IMR-90 (cell line): ENCODE data around the gene WWC2. TPM values are rescaled to one million over a fixed set of nuclear protein-coding genes. Genes with fewer than 3 reads are reported as not detected.

Experiments
- ATAC-seq: fragments of 200-7000 bp; cut with Tn5 transposase; 2 replicates; pipeline ENCODE4 v1.9.1; 2020; ENCODE audit warnings: low read depth, mild to moderate bottlenecking, moderate library complexity
- BruUV-seq: library from RNA; stranded (reverse); fragments of 400-500 nt; replicated peaks from 2 replicates; lab custom pipeline; 2021; lab: Mats Ljungman, UMichigan
- CTCF ChIA-PET: fragments of 300-600 bp; formaldehyde crosslinking; extraction: SDS; loops from one replicate; lab custom pipeline; 2021; ENCODE audit warnings: antibody characterized with exemption; lab: Yijun Ruan, JAX
- POLR2A ChIA-PET: fragments of 300-600 bp; sonication (Branson Sonifier 250); formaldehyde crosslinking; loops from one replicate; lab custom pipeline; 2022; ENCODE audit warnings: antibody characterized with exemption; ENCODE audit not compliant: unreplicated experiment; lab: Charles Lee
- DNase-seq: peaks from one replicate; pipeline ENCODE4 v3.0.0; 2013
- H2AFZ ChIP-seq: replicated peaks from 2 replicates; pipeline ENCODE3; 2013; ENCODE audit warnings: low read length, mild to moderate bottlenecking; ENCODE audit not compliant: poor library complexity
- H2AK5ac ChIP-seq: 2 replicates; pipeline ENCODE4 v1.6.1; 2013; ENCODE audit warnings: low read depth, low read length, inconsistent platforms
- H2AK9ac ChIP-seq: replicated peaks from 2 replicates; pipeline ENCODE3; 2013; ENCODE audit warnings: mild to moderate bottlenecking, low read depth, low read length, moderate library complexity; ENCODE audit not compliant: poor library complexity
- H2BK120ac ChIP-seq: 2 replicates; pipeline ENCODE4 v1.6.1; 2013; ENCODE audit warnings: low read depth, low read length, inconsistent platforms
- H2BK15ac ChIP-seq: 3 replicates; pipeline ENCODE4 v1.6.1; 2013; ENCODE audit warnings: low read depth, low read length, inconsistent platforms
- H2BK20ac ChIP-seq: 2 replicates; pipeline ENCODE4 v1.6.1; 2013; ENCODE audit warnings: low read depth, mild to moderate bottlenecking, inconsistent platforms, low read length, moderate library complexity
- H2BK5ac ChIP-seq: 2 replicates; pipeline ENCODE4 v1.6.1; 2013; ENCODE audit warnings: mild to moderate bottlenecking, low read depth, low read length, inconsistent platforms; ENCODE audit not compliant: poor library complexity, severe bottlenecking
- H3K14ac ChIP-seq: replicated peaks from 2 replicates; pipeline ENCODE4 v1.6.1; 2013; ENCODE audit warnings: low read depth, low read length, inconsistent platforms
- H3K18ac ChIP-seq: 2 replicates; pipeline ENCODE4 v1.6.1; 2013; ENCODE audit warnings: low read depth, low read length, control low read depth
- H3K23ac ChIP-seq: 2 replicates; pipeline ENCODE4 v1.6.1; 2013; ENCODE audit warnings: low read depth, low read length, inconsistent platforms
- H3K27ac ChIP-seq: 2 replicates; pipeline ENCODE4 v1.5.1; 2013; ENCODE audit warnings: mild to moderate bottlenecking, control low read depth, low read length; ENCODE audit not compliant: insufficient read depth
- H3K27me3 ChIP-seq: 2 replicates; pipeline ENCODE4 v1.6.1; 2013; ENCODE audit warnings: low read length; ENCODE audit not compliant: control insufficient read depth, insufficient read depth
- H3K36me3 ChIP-seq: 2 replicates; pipeline ENCODE4 v1.6.1; 2013; ENCODE audit warnings: low read length, mixed read lengths; ENCODE audit not compliant: control insufficient read depth, insufficient read depth
- H3K4ac ChIP-seq: 2 replicates; pipeline ENCODE4 v1.6.1; 2013; ENCODE audit warnings: low read depth, low read length, inconsistent platforms
- H3K4me1 ChIP-seq: 2 replicates; pipeline ENCODE4 v1.6.1; 2013; ENCODE audit warnings: low read length, mixed read lengths; ENCODE audit not compliant: control insufficient read depth, insufficient read depth
- H3K4me2 ChIP-seq: 2 replicates; pipeline ENCODE4 v1.6.1; 2013; ENCODE audit warnings: low read depth, mild to moderate bottlenecking, control low read depth, low read length, moderate library complexity
- H3K4me3 ChIP-seq: 2 replicates; pipeline ENCODE4 v1.5.1; 2013; ENCODE audit warnings: low read depth, mild to moderate bottlenecking, control low read depth, low read length, moderate library complexity; ENCODE audit not compliant: insufficient read depth
- H3K56ac ChIP-seq: 2 replicates; pipeline ENCODE4 v1.6.1; 2013; ENCODE audit warnings: low read length, inconsistent platforms; ENCODE audit not compliant: insufficient read depth; ENCODE audit errors: extremely low read depth
- H3K79me1 ChIP-seq, 2 experiments: 2 replicates each; pipeline ENCODE4 v1.6.1; 2013; ENCODE audit warnings: low read length in 2 of 2, inconsistent platforms in 1 of 2, low read depth in 1 of 2
- H3K9ac ChIP-seq: 2 replicates; pipeline ENCODE4 v1.6.1; 2013; ENCODE audit warnings: low read depth, low read length, control low read depth
- H3K9me1 ChIP-seq: 2 replicates; pipeline ENCODE4 v1.6.1; 2013; ENCODE audit warnings: low read length, inconsistent platforms; ENCODE audit not compliant: insufficient read depth
- H3K9me3 ChIP-seq: 2 replicates; pipeline ENCODE4 v1.6.1; 2013; ENCODE audit warnings: low read length; ENCODE audit not compliant: control insufficient read depth, insufficient read depth
- H4K20me1 ChIP-seq: 2 replicates; pipeline ENCODE4 v1.6.1; 2013; ENCODE audit warnings: low read length, inconsistent platforms; ENCODE audit not compliant: insufficient read depth
- H4K5ac ChIP-seq: 2 replicates; pipeline ENCODE4 v1.6.1; 2013; ENCODE audit warnings: mild to moderate bottlenecking, low read depth, low read length, control low read depth
- H4K8ac ChIP-seq, 2 experiments: 2 replicates each; pipeline ENCODE4 v1.6.1; 2013; ENCODE audit warnings: low read depth in 2 of 2, low read length in 2 of 2, control low read depth in 1 of 2, inconsistent platforms in 1 of 2
- H4K91ac ChIP-seq: 2 replicates; pipeline ENCODE4 v1.6.1; 2013; ENCODE audit warnings: low read depth, low read length, inconsistent platforms; ENCODE audit not compliant: insufficient read depth
- BHLHE40 ChIP-seq: fragments of 150-350 bp; IDR thresholded peaks from 2 replicates; pipeline ENCODE4 v1.6.1; 2016; ENCODE audit warnings: mild to moderate bottlenecking, low read depth, low read length
- CEBPB ChIP-seq: IDR thresholded peaks from 2 replicates; pipeline ENCODE4 v1.6.1; 2012; ENCODE audit warnings: low read depth, low read length, improper control_type of control experiment
- CHD1 ChIP-seq: IDR thresholded peaks from 2 replicates; pipeline ENCODE4 v1.6.1; 2012; ENCODE audit warnings: low read depth, low read length, improper control_type of control experiment
- CTCF ChIP-seq: conservative IDR thresholded peaks from 2 replicates; pipeline ENCODE4 v1.5.1; 2012; ENCODE audit warnings: mild to moderate bottlenecking, low read depth, low read length, improper control_type of control experiment
- ELK1 ChIP-seq: fragments of 150-350 bp; IDR thresholded peaks from 2 replicates; pipeline ENCODE4 v1.6.1; 2016; ENCODE audit warnings: low read depth, mild to moderate bottlenecking, low read length, moderate library complexity, borderline replicate concordance
- FOS ChIP-seq: fragments of 150-350 bp; IDR thresholded peaks from 2 replicates; pipeline ENCODE4 v1.6.1; 2016; ENCODE audit warnings: low read depth, low read length
- MAFK ChIP-seq: IDR thresholded peaks from 2 replicates; pipeline ENCODE4 v1.6.1; 2012; ENCODE audit warnings: low read depth, low read length, improper control_type of control experiment
- MAZ ChIP-seq: IDR thresholded peaks from 2 replicates; pipeline ENCODE4 v1.6.1; 2012; ENCODE audit warnings: low read depth, mild to moderate bottlenecking, low read length, improper control_type of control experiment, moderate library complexity, borderline replicate concordance
- MXI1 ChIP-seq: IDR thresholded peaks from 2 replicates; pipeline ENCODE4 v1.6.1; 2012; ENCODE audit warnings: low read depth, mild to moderate bottlenecking, low read length, moderate library complexity, borderline replicate concordance
- NFE2L2 ChIP-seq: fragments of 150-350 bp; IDR thresholded peaks from 2 replicates; pipeline ENCODE4 v1.6.1; 2016; ENCODE audit warnings: low read depth, mild to moderate bottlenecking, low read length
- POLR2A ChIP-seq: IDR thresholded peaks from 2 replicates; pipeline ENCODE4 v1.6.1; 2012; ENCODE audit warnings: mild to moderate bottlenecking, low read depth, low read length
- RAD21 ChIP-seq: IDR thresholded peaks from 2 replicates; pipeline ENCODE4 v1.6.1; 2012; ENCODE audit warnings: low read length, improper control_type of control experiment
- RCOR1 ChIP-seq: IDR thresholded peaks from 2 replicates; pipeline ENCODE4 v1.6.1; 2012; ENCODE audit warnings: mild to moderate bottlenecking, low read length, improper control_type of control experiment; ENCODE audit not compliant: insufficient replicate concordance
- RFX5 ChIP-seq: IDR thresholded peaks from 2 replicates; pipeline ENCODE4 v1.8.0; 2012; ENCODE audit warnings: low read depth, mild to moderate bottlenecking, low read length, moderate library complexity
- SMC3 ChIP-seq: fragments of 150-350 bp; IDR thresholded peaks from 2 replicates; pipeline ENCODE4 v1.6.1; 2016; ENCODE audit warnings: low read depth, mild to moderate bottlenecking, antibody characterized with exemption, low read length, moderate library complexity
- USF2 ChIP-seq: fragments of 150-350 bp; IDR thresholded peaks from 2 replicates; pipeline ENCODE4 v1.6.1; 2017; ENCODE audit warnings: mild to moderate bottlenecking, antibody characterized with exemption, low read length, low read depth
- WGBS, 2 experiments: methylation state at CpG; one replicate each; pipeline versions ENCODE4 v1.1.5 to v1.1.7; 2013; ENCODE audit warnings: missing lambda C conversion rate in 2 of 2; ENCODE audit not compliant: insufficient read length in 1 of 2; ENCODE audit errors: extremely low coverage in 2 of 2; 5-methylcytosine and 5-hydroxymethylcytosine counted together
- dilution Hi-C: fragments of 300-500 bp; cut with HindIII; formaldehyde crosslinking; loops from one replicate; pipeline ENCODE4 v1.14.3; 2018; ENCODE audit warnings: low sequenced_read_pairs; ENCODE audit not compliant: unreplicated experiment
- in situ Hi-C: fragments of 300-500 bp; cut with MboI; formaldehyde crosslinking; loops from 3 replicates; pipeline ENCODE4 v1.14.3; 2019; ENCODE audit warnings: low sequenced_read_pairs, inconsistent platforms, mixed read lengths
- intact Hi-C: fragments of 100-400 bp; cut with micrococcal nuclease; formaldehyde crosslinking; loops from 2 replicates; pipeline ENCODE4 v1.10.0; 2022
- polyA plus RNA-seq, 3 experiments: library from polyadenylated mRNA; depleted of rRNA; stranded (reverse); fragments of >200 nt; gene quantifications; 2 replicates each; pipeline ENCODE4 v1.2.3, GENCODE V29; 2012; ENCODE audit warnings: low replicate concordance in 1 of 3
- total RNA-seq: library from RNA; depleted of rRNA; stranded (reverse); fragments of >200 nt; gene quantifications from 2 replicates; pipeline ENCODE4 v1.2.3, GENCODE V29; 2012

WWC2 gene
- total and polyA plus RNA-seq, 2 of the 4 experiments (the other 2 are of a cell fraction): 26.6 to 27.4 TPM

- peak; percentile 62 for DNase-seq
Measured at GRCh38 chr4:183328832-183329231, 229.8 kb downstream of the WWC2 start.

More at GRCh38 chr4:183328832-183329231, 229.8 kb downstream of the WWC2 start:
- Histone ChIP-seq H2BK5ac (peak overlapping the region; percentile 35), H3K4me3 (no peak overlapping the region), H3K4me1 (peaks cover 4% of the 10 kb centered on the region), H4K8ac (peak overlapping the region in 1 of 2 experiments; percentile 48; a peak in 2 of 4 replicates), H4K91ac (no peak overlapping the region), H2AK9ac (no peak overlapping the region), H3K9me1 (peaks cover under 1% of the 10 kb centered on the region), H2AFZ (peak overlapping the region; percentile 27), H3K27ac (no peak overlapping the region), H3K56ac (no peak overlapping the region), H3K79me1 (no peaks in the 10 kb centered on the region), H2AK5ac (peak overlapping the region; percentile 56), H3K9me3 (peaks cover 7% of the 10 kb centered on the region), H3K23ac (0 out of 2 replicates have a peak overlapping the region, but pooled peaks have one; percentile 2), H3K36me3 (no peaks in the 10 kb centered on the region), H2BK120ac (peak overlapping the region; percentile 39; the same call in 1 of the 2 replicates), H4K20me1 (no peaks in the 10 kb centered on the region), H2BK20ac (peak overlapping the region; percentile 5; the same call in 1 of the 2 replicates), H3K18ac (peak overlapping the region; percentile 44; the same call in 1 of the 2 replicates), H3K4me2 (no peak overlapping the region), H2BK15ac (peak overlapping the region; percentile 24; the same call in 2 of the 3 replicates), H3K4ac (peak overlapping the region; percentile 42; the same call in 1 of the 2 replicates), H3K14ac (peak overlapping the region; percentile 12; the same call in 1 of the 2 replicates), H3K9ac (no peak overlapping the region), H4K5ac (no peak overlapping the region), H3K27me3 (no peaks in the 10 kb centered on the region)
- ATAC-seq: peak; percentile 75
- intact Hi-C loops: no loop called here
- TF ChIP-seq NFE2L2: no peak
- no peak for TF ChIP-seq BHLHE40
- no peak for TF ChIP-seq CEBPB
- no peak for TF ChIP-seq MAZ
- TF ChIP-seq RAD21: no peak
- no peak for TF ChIP-seq USF2
- TF ChIP-seq POLR2A: no peak
- TF ChIP-seq SMC3: no peak
- no peak for TF ChIP-seq FOS
- TF ChIP-seq RCOR1: no peak
- TF ChIP-seq MXI1: no peak
- TF ChIP-seq CTCF: no peak
- no peak for TF ChIP-seq CHD1
- no peak for TF ChIP-seq RFX5
- no peak for TF ChIP-seq ELK1
- TF ChIP-seq MAFK: no peak
- dilution Hi-C loops: no loop called here
- CTCF ChIA-PET: no interaction called here
- BruUV-seq: no TSS peak
- POLR2A ChIA-PET: no interaction called here
- in situ Hi-C loops: no loop called here
- 17% methylated on average over 1 of the region's 7 CpGs; no CpG with 5 or more reads in 1 of the 2 experiments for WGBS, 2 experiments
